Measurements from ENCODE around the gene REEP6.
"Not testable (repeated sequence)": the region's sequence is repeated elsewhere in the genome, so short reads cannot be mapped to it uniquely, and the experiment has no call there.

REEP6 gene

GRCh38 chr19:1492474-1493006, 1.6 kb downstream of the REEP6 start:
- no peak for DNase-seq

GRCh38 chr19:1494115-1494815, 3.3 kb downstream of the REEP6 start:
- DNase-seq, result no peak

GRCh38 chr19:1495051-1495798, 4.2 kb downstream of the REEP6 start:
- no peak for DNase-seq

- DNase-seq, result no peak
Measured at GRCh38 chr19:1495799-1496713, 5.1 kb downstream of the REEP6 start.

DNA sequence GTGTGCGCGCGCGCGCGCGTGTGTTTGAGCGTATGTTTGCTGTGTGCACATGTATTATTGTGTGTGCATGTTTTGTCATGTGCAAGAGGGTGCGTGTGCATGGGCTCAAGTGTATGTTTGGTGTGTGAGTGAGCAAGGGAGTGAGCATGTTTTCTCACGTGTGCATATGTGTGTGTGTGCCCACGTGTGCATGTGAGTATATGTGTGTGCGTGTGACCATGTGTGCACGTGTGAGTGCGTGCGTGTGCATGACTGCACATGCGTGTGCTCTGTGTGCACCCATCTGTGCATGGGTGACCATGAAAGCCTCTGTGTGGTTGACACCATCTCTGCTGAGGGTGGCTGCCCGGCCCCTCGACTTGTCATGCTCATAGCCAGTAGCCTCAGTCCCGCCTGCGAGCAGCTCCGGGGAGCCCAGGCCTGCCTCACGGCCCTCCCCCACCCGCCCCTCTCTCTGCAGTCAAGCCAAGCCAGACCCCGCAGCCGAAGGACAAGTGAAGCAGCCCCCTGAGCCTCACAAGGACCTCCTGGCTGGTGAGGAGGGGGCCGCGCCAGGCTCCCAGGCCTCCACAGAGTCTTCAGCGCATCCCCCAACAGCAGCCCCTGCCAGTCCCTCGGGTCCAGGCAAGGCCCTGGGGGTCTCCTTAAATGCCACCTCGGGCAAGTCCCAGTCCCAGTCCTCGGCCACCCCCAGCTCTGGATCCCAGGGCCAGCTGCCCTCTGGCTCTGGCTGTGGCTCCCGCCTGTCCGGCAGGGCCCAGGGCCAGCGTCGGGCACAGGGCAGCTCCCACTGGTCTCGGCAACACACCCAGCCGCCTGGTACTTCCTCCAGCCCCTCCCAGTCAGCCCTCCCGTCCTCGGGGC, 6.0 kb downstream of the REEP6 start:
- no peak for DNase-seq

- no peak for DNase-seq
Measured at GRCh38 chr19:1497578-1498235, 6.7 kb downstream of the REEP6 start.

DNA sequence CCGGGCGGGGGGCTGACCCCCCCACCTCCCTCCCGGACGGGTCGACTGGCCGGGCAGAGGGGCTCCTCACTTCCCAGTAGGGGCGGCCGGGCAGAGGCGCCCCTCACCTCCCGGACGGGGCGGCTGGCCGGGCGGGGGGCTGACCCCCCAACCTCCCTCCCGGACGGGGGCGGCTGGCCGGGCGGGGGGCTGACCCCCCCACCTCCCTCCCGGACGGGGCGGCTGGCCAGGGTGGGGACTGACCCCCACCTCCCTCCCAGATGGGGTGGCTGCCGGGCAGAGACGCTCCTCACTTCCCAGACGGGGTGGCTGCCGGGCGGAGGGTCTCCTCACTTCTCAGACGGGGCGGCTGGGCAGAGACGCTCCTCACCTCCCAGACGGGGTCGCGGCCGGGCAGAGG, 8.2 kb downstream of the REEP6 start:
- not testable (repeated sequence) for DNase-seq

DNA sequence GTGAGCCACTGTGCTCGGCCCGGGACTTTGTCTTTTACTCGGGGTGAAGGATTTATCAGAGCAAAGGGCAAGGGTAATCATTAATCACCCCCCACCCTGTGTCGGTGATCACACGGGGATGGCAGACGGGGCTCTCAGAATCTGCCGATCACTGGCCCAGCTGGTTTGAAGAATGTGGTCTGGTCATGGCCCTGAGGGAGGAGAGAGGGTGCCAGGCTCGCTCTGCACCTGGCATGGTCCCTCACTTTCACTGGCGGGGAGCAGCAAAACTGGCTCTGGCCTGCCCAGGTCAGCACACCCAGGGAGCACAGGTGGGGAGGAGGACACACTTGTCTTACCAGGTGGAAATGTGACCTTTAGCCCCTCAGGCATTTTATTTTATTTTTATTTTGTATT, 10.2 kb downstream of the REEP6 start:
- no peak for DNase-seq

GRCh38 chr19:1502433-1503088, 11.6 kb downstream of the REEP6 start:
- DNase-seq, result no peak

DNA sequence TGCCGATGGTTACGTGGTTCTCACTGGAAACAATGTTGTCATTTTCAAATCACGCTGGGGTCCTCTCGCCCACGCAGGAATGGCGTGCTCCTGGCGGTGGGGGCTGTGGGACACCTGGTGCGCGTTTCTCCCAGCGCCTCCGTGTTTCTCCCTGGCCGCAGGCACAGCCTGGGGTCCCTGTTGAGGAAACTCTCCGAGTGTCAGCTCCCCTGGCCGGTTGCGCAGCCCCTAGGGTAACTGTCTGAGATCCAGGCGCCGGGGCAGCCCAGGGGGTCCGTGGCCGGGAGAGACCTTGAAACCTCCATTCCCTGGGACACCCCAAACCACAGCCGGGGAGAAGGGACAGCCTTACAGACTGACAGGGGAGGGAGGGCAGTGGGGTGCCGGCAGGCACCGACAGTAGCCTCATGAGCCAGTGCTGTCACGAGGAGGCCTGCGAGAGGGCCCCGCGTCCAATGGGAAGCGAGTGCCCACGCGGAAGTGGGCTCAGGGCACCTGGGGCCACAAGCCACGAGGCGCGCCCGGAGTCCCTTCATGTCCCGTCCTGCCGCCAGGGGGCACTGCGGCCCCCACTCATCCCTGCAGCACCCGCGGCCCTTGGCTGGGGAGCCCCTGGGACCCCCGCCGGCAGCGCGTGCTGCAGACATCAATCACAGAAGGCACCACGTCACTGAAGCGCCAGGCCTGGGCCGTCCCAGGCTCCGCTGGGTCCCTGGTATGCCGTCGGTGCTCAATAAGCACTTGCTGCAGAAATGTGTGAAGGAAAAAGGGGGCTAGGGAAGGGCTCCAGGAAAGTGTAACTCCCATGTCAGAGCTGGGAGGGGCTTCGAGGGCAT, 12.3 kb downstream of the REEP6 start:
- DNase-seq, result peak; percentile 66

- no peak for DNase-seq
Measured at GRCh38 chr19:1503925-1504773, 13.2 kb downstream of the REEP6 start.

- DNase-seq, result no peak
Measured at GRCh38 chr19:1505012-1505411, 14.0 kb downstream of the REEP6 start.

- no peak for DNase-seq
Measured at GRCh38 chr19:1505991-1506881, 15.3 kb downstream of the REEP6 start.

- DNase-seq, result no peak
Measured at GRCh38 chr19:1507192-1507660, 16.2 kb downstream of the REEP6 start.

DNA sequence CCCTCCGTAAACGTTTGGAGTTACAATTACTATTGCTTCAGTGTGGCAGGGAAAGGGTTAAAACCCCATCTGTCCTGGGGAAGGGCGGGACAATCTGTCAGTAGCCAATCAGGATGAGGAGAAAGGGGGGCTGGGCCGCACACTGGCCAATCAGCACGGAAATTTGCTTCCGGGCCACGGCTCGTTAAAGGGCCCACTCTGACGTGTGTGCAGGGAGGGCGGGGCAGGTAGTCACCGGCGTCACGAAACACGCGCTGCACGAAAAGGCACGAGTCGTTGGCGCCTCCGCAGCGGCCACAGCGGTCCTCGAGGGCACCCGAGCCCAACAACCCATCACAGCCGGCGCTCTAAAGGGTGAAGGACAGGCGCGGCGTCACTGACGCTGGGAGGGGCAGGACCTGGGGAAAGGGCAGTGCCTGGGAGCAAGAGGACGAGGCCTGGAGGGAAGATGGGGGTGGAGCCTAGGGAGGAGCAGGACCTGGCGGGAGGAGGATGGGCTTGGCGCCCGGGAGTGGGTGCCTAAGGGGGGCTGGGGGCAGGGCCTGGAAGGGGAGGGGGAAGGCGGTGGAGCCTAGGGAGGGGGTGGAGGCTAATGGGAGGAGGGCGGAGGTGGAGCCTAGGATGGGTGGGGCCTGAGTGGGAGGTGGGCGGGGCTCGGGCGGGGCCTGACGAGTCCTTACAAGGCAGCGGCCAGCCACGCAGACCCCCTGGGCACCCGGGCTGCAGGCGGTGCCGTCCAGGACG, 17.0 kb downstream of the REEP6 start:
- DNase-seq, result peak; percentile 95

DNA sequence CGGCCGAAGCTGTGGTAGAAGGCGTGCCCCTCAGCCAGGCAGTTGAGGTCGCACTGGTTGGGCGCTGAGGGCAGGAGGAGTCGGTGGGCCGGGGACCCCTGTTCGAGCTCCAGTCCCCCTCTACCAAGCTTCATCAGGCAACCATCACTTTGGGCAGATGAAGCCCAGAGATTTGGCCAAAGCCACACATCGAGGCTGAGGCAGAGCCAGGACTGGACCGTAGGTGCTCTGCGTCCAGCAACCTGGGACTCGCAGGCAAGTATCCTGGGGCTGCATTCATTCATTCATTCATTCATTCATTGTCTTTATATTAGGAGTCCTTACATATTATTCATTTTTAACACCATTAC, 17.5 kb downstream of the REEP6 start:
- DNase-seq, result no peak

Data from CD4-positive, alpha-beta T cell treated with Interleukin-10 for 1 hour (primary cell).